H1 (cell line): ENCODE data around the gene ARHGAP42. TPM values are rescaled to one million over a fixed set of nuclear protein-coding genes. Genes with fewer than 3 reads are reported as not detected.

Experiments used
- ASH2L ChIP-seq: fragments of 200-600, 300-600 bp; sonication (generic); IDR thresholded peaks from one replicate; pipeline ENCODE4 v1.7.1; 2017; ENCODE audit warnings: low read length
- BCL11A ChIP-seq, 2 experiments: IDR thresholded peaks; one replicate each; pipeline ENCODE4 v1.6.1; 2011; ENCODE audit warnings: low read depth in 2 of 2, low read length in 2 of 2, mild to moderate bottlenecking in 2 of 2
- CBX8 ChIP-seq: fragments of 300-800, 300-1000 bp; sonication (generic); IDR thresholded peaks from 2 replicates; pipeline ENCODE4 v1.7.1; 2016; ENCODE audit warnings: low read depth, low read length, borderline replicate concordance
- CHD2 ChIP-seq: IDR thresholded peaks from 2 replicates; pipeline ENCODE4 v1.6.1; 2012; ENCODE audit warnings: low read length, improper control_type of control experiment
- EGR1 ChIP-seq: IDR thresholded peaks from 2 replicates; pipeline ENCODE4 v1.6.1; 2011; ENCODE audit warnings: low read depth, low read length, borderline replicate concordance
- HDAC6 ChIP-seq: IDR thresholded peaks from one replicate; pipeline ENCODE4 v1.7.1; 2012; ENCODE audit warnings: low read depth, mild to moderate bottlenecking, inconsistent platforms, low read length, moderate library complexity
- JUND ChIP-seq: IDR thresholded peaks from 2 replicates; pipeline ENCODE4 v1.6.1; 2011; ENCODE audit warnings: mild to moderate bottlenecking, improper control_type of control experiment, low read length
- KDM5A ChIP-seq: fragments of 200-600 bp; IDR thresholded peaks from 2 replicates; pipeline ENCODE4 v1.7.1; 2012; ENCODE audit warnings: mild to moderate bottlenecking, low read length, inconsistent platforms, mixed read lengths
- SRF ChIP-seq: IDR thresholded peaks from 2 replicates; pipeline ENCODE4 v1.6.1; 2011; ENCODE audit warnings: mild to moderate bottlenecking, low read depth, low read length, moderate library complexity
- TAF1 ChIP-seq: IDR thresholded peaks from 2 replicates; pipeline ENCODE4 v1.6.1; 2011; ENCODE audit warnings: mild to moderate bottlenecking, low read depth, low read length
- polyA plus RNA-seq, 7 experiments: library from polyadenylated mRNA; depleted of rRNA in 3 of 7; stranded (reverse) in 5 of 7; unstranded in 2 of 7; fragments of >200 nt in 5 of 7; fragments of 200-250 nt in 2 of 7; gene quantifications; 1 replicate in 5 of 7; 2 replicates in 1 of 7; 4 replicates in 1 of 7; pipeline versions ENCODE4 v1.2.1 to v1.2.3, GENCODE V29; 2011 to 2013; ENCODE audit warnings: missing spikeins in 2 of 7, mixed read lengths in 2 of 7
- total RNA-seq: library from RNA; stranded (reverse); fragmentation: NEBNext Ultra II Directional; extraction: Animal tissue kit (Norgen Biotek cat#: 25700); gene quantifications from 2 replicates; pipeline ENCODE4 v1.2.1, GENCODE V29; 2021
- TF ChIP-seq, protein P1 (sequence below): IDR thresholded peaks from 2 replicates; pipeline ENCODE4 v1.6.1; 2012; ENCODE audit warnings: inconsistent platforms

The ARHGAP42 gene
- total and polyA plus RNA-seq, 2 of the 8 experiments (the other 6 are each of a cell fraction or from before 2014, with no cell fraction given) = 22.2 to 33.5 TPM

GRCh38 chr11:100727410-100727809 lies 40.3 kb downstream of the ARHGAP42 start (continued):
- TF ChIP-seq CHD2 (no peak), ASH2L (no peak), HDAC6 (no peak), TAF1 (no peak), CBX8 (no peak), BCL11A (IDR thresholded peaks at IDR 0.05; ENCODE audit: low read depth in 2 of 2, low read length in 2 of 2) (no peak), KDM5A (no peak), SRF (no peak), JUND (no peak), EGR1 (no peak)
- TF ChIP-seq, protein P1, sequence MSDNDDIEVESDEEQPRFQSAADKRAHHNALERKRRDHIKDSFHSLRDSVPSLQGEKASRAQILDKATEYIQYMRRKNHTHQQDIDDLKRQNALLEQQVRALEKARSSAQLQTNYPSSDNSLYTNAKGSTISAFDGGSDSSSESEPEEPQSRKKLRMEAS = no peak
